Muscle of back (tissue), 11 donors: ENCODE measurements around the gene ADAMTS1. TPM values are rescaled to one million over a fixed set of nuclear protein-coding genes. Genes with fewer than 3 reads are reported as not detected.

ENCODE experiments used
- DNase-seq, 3 donors: peaks; one replicate each; pipeline versions ENCODE4 v3.0.0 to v3.0.0-alpha.2; 2013
- polyA plus RNA-seq, 10 donors: library from polyadenylated mRNA; unstranded; fragments of 120-200 nt; gene quantifications; one replicate each; pipeline ENCODE4 v1.2.1, GENCODE V29; 2013; ENCODE audit not compliant: insufficient read length in 10 of 10

ADAMTS1 gene
- polyA plus RNA-seq, 10 donors: 22.3 to 39.1 (median 27.1) TPM

DNA sequence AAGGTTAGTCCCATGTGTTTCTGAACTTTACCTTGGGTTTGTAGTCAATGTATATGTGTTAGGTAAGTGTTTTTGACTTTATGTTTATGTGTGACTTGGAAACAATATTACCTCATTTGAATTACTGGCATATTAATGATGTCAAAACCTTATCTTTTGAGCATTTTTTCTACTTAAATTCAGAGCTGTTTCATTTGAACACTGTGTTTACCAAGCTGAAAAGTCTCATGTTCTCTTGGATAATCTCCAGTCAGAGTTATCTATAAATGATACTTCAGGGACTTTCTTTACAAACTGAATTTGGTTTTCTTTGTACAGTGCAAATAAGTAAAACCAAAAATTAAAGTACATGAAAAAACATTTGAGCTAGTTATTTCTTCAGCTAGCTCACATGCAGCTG, 30.0 kb downstream of the ADAMTS1 start:
- no peak for DNase-seq

DNA sequence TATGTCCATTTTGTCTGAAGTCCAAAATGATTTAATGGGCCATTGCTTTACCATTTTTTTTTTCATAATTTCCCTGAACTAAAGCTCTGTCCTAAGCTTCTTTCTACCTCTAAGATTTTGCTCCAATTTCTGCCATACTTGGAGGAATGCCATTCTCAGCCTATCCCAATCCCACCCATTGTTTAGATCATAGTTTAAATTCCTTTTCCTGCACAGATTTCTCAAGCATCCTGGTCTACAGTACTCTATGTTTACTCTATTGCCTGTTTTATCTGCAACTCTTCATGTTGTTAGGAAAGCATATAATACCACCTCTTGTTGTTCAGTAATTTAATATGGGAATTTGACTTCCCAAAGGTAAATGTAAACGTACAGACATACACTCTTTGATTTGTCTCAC, 30.8 kb downstream of the ADAMTS1 start:
- no peak for DNase-seq

DNA sequence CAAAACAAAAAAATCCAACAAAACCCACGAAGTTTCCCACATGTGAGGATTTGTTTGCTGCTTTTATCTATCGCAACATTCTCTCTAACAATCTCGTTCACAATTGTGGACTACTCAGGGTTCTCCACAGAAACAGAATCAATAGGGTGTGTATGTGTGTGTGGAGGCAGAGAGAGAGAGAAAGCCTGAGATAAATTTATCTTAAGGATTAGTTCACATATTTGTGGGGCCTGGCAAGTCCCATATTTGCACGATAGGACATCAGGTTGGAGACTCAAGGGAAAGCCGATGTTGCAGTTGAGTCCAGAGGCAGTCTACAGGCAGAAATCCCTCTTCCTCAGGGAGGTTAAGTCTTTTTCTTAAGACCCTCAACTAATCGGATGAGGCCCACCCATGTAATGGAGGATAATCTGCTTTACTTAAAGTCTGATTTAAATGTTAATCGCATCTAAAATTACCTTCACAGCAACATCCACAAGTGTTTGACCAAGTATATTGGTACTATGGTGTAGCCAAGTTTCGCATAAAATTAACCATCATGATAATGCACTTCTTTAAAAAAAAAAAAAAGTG, 31.7 kb downstream of the ADAMTS1 start:
- DNase-seq: no peak

DNA sequence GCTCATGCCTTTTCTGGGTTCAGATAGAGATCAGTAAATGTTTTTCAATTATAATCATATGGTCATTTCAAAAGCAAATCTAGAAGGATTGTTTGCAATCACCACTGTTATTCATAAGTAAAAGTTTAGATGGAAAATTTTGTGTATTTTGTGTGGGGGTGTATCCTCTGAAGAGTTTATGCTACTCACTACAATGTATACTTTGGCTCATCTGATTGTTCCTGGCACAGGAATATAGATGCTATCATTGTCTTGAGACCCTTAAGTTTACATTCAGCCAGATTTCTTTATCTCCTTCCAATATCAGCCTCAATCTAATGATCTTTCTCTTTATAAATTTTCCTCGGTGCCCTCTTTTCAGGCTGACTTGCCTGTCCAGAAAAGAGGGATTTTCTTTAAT, 33.0 kb downstream of the ADAMTS1 start:
- DNase-seq: peak in 1 of 3 donors; percentile 51

DNA sequence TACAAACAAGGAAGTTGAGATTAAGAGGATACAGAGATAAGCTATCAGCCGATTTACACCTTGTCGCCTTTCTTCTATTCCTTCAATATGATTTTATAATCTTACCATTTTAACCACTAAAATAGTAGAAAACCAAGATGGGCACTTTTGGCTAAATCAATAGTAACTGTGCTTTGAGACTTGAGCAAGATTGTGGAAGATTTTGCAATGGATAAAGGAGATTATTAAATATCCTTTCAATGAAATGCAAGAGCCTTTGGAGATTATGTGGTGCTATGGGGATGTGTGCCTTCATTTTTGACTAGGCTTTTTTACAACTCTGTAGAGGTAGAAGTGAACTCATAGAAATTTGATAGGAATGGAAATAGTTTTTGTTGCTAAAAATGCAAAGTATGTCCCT, 33.7 kb downstream of the ADAMTS1 start:
- no peak for DNase-seq

DNA sequence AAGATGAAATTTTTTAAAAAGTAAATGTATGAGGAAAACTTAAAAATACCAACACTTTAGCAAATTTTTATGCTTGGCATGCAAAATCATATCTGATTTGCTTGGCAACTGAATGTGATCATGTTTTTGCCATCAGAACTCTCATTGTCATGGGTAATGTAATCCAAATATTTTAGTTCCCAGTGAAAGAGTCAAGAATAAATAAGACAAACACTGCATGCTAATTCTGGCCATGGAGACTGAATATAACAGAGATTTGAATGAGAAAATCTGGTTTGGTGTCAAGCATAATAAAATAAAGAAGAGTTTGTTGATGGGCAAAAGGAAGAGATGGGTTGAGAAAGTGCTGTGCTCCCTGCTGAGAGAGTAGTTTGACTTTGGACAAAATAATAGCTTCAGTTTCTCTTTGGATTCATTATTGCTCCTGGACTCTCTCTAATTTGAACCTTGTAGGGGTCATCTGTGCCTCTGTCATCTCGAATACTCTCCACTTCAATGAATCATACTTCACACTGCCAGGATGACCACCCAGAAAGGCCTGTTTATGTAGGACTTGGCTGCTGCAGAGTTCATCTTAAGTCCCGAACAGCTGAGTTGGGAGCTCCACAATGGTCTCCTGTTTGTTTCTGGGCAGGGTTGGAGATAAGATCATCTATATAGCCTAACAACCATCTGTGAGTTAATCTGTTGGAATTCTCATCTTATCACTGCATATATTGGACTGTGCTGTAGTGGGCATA, 34.4 kb downstream of the ADAMTS1 start:
- peak in 1 of 3 donors; percentile 64 for DNase-seq

DNA sequence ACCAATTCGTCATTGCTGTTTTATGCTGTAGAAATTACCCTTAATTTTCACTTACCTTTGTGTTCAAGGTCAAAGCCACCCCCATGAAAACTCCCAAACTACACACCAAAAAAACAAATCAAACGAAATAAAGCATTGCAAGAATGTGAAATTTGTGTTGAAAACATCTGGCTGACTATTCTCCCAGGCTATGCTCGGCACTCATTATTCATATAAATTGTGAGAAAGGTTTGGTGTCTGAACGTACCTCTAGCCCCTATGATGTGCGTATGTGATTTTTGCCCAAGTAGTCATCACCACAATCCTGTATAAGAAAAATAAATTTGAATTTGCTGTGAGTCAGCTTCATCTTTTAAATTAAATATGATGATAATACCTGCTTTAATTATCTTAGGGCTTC, 34.9 kb downstream of the ADAMTS1 start:
- no peak for DNase-seq

DNA sequence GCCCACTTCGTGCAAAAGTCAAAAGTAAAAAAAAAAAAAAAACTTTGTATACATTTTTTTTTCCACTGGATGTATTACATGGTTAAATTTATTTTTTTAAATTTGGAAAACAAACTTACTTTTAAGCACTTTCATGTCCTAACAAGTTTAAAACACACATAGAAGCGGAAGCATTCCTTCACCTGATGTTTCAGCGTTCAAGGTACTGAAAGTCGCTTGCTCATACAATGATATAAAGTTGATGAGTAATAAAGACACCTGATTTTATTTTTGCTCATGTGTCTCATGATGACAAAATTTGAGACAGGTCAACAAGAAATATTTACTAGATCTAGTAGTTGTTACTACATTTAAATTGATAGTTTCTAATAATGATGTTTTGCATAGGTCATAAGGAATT, 35.5 kb downstream of the ADAMTS1 start:
- DNase-seq: no peak

DNA sequence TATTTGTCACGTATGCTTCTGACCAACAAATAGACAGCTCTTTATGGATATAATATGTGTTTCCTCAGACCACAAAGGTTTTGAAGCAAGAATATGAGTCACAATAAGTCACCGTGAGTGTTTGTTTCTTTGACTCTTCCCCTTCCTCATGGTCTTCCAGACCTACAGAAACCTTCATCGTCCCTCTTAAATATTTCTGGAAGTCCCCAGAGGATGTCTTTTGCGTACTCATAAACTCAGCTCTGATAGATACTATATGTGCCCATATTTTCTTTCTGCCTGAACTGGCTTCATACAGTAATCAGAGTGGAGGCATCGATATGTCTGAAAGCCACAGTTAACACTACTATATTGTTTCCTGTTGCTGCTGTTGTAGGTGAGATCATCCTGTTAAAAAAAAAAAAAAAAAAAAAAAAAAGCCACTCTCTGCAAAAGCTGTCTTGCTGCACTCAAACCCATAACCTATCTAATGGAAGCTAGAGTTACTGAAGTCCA, 38.4 kb downstream of the ADAMTS1 start:
- no peak for DNase-seq

DNA sequence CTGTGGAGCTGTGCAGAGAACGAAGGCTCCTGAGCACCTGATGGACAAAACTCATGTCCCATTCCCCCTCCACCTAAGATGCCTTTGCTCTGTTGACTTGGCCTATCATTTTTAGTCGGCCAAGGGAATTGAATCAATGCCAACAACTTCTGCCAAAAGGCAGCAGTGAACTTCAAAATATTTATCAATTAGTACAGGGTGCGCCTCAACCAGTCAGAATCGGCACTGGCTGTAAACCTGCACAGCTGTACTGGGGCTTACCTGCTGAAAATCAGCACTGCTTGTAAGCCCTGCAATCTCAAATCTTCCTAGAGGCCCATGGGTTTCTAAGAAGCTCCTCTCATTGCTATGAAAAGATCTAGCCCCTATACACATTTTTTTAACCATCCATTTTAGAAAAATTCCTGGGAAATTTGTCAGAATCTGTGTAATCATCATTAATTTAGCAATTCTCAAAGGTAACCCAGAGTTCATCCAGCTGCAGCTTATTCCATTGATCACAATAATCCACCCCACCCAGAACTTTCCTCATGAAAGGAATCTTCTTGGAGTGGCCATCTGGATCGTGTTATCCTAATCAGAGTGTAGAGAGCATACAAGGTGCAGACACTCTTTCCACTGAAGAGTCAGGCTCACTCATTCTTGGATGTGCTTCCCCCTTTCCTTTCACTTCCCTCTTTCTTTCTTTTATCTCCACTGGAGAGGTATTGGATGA, 40.2 kb downstream of the ADAMTS1 start:
- peak; percentile 64 to 76 (median 73) for DNase-seq

DNA sequence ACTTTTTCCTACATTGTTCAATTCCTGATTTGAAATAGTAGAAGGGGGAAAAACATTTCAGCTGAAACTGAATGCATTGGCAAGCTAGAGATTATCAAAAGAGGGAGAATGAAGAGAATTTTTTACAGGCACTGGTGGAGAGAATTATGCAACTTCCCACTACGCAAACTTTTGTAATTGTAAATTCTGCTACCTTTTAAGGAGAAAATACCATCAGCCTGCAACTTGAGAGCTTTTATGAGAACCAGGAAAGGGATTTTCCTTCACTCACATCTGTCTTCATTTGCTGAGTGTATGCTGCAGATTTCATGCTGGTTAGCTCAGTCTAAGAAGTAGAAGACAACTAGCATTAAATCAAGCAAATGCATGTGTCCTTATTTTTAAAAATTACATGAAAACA, 43.7 kb downstream of the ADAMTS1 start:
- DNase-seq: peak in 2 of 3 donors; percentile 52 to 83

DNA sequence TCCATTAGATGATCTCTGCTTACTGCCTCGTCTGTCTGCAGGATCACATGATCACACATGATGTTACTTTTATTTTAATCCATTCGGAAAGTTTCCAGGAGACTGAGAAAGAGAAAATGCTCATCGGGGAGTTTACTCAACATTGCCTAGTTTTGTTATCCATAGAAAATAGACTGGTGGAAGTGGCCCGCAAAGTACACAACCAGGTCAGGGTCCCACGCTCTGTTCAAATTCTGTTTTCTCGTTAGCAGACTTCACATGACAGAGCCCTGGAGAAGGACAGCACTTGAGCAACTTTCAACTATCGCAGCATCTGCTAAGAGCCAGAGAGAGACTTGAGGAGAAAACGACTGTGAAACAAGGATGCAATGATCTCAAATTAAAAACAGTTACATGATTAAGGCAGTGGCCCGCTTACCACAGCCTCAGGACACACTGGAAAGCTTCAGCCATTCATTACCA, 44.2 kb downstream of the ADAMTS1 start:
- DNase-seq: peak; percentile 64 to 85 (median 66)

DNA sequence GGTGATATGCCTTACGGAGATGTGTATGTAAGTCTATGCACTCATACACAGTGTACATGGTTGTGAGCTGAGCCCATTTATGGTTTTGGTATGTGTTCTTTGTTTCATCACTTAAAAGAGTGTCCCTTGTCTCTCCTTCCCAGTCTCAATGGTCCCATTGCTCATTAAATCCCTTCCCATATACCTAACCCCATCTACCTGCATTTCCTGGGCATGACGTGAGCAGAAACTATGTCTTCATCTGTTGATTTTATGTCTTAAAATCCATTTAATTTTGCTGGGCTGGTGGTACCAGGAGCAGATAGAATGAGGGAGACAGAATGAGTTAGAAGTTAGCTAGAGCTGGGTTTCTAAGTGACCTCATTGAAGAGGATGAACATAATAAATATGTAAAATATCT, 44.8 kb downstream of the ADAMTS1 start:
- DNase-seq: no peak

DNA sequence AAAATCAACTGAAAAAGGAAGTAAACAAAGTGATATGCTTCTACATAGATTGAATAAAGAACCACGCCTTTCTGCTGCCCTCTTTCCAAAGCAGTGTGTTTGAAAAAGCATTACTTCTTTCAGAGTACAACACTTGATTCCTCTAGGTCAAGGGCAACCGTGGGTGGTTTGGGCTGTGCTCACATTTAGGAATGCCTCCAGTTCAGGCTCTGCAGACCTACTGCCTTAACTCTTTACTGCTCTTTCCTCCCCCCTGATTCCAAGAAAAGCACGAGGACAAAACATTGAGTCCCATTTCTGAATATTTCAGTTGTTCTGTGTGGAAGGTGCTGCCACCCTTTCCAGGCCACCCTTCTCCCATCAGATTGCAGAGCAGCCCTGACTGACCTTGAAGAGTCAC, 45.2 kb downstream of the ADAMTS1 start:
- DNase-seq: no peak

DNA sequence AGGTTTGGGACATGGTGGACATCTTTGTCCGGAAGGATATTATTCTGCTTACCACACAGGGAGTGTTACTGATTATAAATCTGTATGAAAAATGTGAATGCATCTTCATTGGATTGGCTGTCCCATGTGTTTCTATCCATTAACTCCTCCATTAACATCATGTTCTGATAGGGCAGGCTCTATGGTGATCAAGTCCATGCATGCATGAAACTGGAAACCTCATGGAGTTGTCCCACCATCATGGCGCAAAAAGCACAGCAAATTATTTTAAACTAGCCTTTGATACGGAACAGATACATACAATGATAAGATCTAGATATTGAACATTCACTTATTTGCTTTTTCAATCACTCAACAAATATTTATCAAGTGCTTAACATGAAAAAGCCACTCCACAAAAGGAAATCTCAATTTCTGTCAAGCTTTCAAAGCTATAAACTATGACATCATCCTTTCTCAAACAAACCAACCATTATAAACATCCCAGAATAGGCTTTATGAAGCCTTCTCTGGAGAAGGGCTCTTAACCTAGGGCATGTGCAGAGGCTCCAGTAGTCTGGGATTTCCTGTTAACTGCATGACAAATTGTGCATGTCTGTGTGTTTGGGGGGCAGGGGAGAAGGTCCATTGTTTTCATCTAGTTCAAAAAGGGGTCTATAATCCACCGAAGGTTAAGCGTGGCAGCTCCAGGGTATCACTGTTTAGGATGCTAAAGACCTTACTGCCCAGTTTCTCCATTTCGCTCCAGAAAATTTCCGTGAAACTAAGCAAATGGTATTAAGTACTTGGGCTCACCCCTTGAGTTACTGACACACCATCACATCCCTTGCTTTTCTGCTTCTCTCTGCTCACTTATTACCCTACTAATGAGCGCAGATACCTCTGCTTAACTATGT, 46.1 kb downstream of the ADAMTS1 start:
- no peak for DNase-seq

DNA sequence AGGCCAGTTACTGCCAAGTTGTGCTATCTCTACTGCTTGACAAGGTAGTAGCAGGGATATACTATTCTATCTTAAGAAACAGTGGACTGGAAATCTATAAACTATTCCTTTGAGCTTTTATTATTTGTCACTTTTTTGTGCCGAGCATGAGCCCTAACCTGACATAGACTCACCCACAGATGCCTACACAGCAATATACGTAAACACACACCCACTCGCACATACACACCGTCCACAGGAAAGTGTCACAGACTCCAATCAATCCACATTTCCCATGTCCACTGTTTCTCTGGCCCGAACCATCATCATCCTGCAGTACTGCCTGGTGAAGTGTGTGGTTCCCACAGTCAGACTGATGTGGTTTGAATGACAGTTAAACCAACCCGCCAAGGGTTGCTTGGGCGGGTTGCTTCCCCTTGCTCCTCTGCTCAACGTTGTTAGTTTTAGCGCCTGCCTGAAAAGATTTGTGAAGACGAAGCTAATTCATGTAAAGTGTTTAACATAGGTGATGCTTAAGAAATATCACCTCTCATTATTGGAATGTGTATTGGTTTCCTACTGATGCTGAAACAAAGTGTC, 47.2 kb downstream of the ADAMTS1 start:
- DNase-seq: no peak

DNA sequence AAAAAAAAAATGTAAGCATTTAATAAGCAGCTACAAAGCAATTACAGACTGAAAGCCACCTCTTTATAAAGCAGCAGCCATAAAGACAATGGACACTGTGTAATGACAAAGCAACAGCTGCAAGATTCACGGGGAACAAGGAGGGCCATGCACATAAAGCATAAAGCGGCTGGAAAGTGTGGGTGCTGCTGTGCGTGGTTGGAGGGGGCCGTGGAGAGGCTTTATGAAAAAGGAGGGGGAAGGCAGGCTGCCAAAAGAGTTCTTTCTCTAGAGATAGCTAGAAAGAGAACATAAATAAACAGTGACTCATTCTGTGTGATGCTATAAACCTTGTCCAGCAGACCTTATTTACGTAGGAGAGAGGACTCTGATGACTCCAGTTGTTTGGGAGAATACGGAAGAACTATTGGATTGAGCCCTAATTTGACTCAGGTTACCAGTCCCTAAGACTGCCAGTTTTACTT, 49.3 kb downstream of the ADAMTS1 start:
- peak; percentile 74 to 91 (median 83) for DNase-seq

DNA sequence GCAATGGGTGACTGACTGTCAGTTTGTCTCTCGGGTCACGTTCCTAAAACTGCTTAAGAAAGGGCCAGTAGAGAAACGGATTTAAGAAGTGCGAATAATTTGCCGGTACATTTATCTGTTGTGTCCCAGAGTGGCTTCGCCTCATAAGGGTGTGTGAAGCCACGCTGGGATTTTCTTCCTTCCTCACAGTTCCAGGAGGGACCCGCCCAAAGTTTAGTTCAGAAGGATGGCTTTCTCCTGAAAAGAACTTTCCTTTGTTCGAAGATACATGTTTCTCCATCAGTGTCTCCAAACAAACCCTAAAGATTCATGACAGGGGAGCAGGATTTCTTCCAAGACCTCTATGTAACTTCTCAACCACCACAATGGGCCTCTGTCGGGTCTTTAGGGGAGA, 49.8 kb downstream of the ADAMTS1 start:
- no peak for DNase-seq

DNA sequence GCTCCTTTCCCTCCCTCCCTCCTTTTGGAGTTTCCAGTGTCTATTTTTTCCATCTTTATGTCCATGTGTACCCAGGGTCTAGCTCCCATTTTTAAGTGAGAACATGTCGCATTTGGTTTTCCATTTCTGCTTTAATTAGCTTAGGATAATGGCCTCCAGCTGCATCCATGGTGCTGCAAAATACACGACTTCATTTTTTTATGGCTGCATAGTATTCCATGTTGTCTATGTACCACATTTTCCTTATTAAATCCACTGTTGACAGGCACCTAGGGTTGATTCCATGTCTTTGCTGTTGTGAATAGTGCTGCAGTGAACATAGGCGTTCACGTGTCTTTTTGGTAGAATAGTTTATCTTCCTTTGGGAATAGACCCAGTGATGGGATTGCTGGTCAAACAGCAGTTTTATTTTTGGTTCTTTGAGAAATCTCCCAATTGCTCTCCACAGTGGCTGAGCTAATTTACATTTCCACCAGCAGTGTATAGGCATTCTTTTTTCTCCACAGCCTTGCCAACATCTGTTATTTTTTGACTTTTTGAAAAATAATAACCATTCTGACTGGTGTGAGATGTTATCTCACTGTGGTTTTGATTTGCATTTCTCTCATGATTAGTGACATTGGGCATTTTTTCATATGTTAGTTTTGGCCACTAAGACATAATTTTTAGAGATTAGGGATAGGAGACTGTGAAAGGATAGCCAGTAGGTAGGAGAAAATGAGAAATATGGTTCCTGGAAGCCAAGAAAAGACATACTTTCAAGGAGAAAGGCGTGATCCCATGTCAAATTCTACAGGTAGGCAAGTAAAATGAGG, 50.4 kb downstream of the ADAMTS1 start:
- DNase-seq: no peak

DNA sequence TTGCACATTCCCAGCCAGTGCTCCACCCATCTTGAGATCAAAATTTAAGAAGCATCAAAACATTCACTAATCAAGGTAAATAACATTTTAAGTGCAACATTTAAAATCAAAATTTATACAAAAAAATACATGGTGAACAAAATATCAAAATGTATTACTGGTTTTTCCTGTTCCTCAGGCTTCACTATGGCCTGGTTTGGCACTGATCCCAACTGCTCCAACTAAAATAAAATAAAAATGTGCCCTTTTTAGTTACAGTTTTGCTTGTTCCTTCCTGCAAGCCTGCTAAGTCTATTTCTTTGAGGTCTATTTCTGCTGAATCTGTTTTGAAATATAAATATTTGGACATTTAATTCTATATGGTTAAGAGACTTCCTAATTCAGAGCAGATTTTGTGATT, 54.9 kb downstream of the ADAMTS1 start:
- DNase-seq: no peak
